GM10847 (cell line): Measurements from ENCODE around the gene SLC38A8.

Experiments used
- POLR2A ChIP-seq: IDR thresholded peaks from 2 replicates; pipeline ENCODE4 v1.6.1; 2011; ENCODE audit not compliant: insufficient read length; ENCODE audit errors: extremely low read depth

The SLC38A8 gene

DNA sequence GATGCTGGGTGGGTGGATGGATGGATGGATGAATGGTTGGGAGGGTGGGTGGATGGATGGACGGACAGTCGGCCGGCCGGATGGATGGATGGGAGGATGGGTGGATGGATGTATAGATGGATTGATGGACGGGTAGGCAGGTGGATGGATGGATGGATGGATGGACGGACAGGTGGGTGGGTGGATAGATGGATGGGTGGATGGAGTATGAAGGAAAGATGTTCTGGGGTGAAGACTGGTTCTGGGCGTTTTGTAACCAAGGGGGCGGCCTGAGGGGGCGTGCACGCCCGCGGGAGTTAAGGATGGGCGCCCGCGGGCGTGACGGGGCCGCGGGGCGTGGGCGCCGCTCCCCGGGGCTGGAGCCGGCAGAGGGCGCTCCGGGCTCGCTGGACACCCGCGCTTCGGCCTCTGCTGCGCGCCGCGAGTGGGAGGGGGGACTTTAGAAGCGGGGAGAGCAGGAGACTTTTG lies 74.7 kb downstream of the SLC38A8 start, which contains the start of gene NECAB2:
Gene NECAB2, plus strand, starts transcription at position 407 of the 468 bp plus-strand sequence. CDS start 405 bp downstream, outside the sequence.
- no peak for TF ChIP-seq POLR2A

DNA sequence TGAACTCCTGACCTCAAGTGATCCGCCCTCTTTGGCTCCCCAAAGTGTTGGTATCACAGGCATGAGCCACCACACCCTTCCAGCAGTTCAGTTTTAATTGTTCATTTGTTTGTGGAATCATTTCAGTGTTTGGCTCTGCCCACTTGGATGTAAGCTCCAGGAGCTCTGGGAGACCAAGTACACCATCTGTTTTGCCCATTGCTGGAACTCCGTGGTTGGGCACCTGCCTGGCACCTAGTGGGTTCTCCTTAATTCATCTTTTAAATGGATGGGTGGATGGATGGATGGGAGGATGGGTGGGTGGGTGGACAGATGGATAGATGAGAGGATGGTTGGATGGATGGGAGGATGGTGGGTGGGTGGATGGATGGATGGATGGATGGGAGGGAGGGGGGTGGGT lies 75.5 kb downstream of the SLC38A8 start:
- no peak for TF ChIP-seq POLR2A

DNA sequence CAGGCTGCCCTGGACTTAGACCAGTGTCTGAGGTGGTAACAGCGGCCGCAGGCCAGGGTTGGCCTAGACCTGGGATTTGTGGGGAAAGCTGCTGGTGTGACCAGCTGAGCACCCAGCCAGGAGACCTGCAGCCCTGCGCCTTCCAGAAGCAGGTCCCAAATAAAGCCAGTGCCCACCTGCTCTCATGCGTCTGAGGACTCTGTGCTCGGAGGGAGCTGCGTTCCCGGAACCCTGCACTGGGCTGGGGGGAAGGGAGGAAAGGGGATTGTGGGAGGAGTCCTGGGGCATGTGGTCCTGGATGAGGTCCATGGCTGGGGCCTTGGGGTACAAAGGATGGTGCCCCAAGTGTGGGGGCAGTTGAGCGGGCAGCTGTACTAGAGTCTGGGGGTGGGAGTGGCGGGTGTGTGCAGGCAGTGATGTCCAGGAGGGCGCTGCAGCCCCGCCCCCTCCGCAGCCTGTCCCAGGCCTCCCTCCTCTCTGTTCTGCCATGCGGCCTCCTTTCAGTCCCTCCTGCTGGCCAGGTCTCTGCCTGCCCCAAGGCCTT lies 76.4 kb downstream of the SLC38A8 start:
- no peak for TF ChIP-seq POLR2A

DNA sequence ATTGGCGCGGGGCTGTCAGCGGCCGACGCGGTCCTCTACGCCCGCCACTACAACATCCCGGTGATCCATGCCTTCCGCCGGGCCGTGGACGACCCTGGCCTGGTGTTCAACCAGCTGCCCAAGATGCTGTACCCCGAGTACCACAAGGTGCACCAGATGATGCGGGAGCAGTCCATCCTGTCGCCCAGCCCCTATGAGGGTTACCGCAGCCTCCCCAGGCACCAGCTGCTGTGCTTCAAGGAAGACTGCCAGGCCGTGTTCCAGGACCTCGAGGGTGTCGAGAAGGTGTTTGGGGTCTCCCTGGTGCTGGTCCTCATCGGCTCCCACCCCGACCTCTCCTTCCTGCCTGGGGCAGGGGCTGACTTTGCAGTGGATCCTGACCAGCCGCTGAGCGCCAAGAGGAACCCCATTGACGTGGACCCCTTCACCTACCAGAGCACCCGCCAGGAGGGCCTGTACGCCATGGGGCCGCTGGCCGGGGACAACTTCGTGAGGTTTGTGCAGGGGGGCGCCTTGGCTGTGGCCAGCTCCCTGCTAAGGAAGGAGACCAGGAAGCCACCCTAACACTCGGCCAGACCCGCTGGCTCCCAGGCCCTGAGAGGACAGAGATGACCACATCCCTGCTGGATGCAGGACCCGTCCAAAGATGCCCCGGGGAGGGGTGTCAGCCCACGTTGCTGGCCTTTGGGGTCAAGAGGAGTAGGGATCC lies 77.0 kb downstream of the SLC38A8 start:
- TF ChIP-seq POLR2A: no peak

DNA sequence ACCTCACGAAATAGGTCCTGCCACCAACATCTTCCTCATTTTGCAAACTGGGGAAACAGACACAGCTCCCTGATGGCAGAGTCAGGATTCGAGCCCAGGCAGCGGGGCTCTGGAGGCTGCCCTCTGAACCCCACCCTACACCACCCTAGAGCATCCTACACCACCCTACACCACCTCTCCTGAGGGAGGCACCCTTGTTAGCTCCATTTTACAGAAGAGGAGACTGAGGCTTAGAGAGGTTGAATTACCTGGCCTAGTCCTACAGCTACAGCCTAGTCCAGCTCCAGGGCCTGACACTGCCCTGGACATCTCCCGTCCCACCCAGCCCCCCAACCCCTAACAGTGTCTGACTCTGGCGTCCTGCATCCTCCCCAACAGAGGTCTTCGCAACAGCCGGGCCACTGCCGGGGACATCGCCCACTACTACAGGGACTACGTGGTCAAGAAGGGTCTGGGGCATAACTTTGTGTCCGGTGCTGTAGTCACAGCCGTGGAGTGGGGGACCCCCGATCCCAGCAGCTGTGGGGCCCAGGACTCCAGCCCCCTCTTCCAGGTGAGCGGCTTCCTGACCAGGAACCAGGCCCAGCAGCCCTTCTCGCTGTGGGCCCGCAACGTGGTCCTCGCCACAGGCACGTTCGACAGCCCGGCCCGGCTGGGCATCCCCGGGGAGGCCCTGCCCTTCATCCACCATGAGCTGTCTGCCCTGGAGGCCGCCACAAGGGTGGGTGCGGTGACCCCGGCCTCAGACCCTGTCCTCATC lies 77.7 kb downstream of the SLC38A8 start:
- no peak for TF ChIP-seq POLR2A

DNA sequence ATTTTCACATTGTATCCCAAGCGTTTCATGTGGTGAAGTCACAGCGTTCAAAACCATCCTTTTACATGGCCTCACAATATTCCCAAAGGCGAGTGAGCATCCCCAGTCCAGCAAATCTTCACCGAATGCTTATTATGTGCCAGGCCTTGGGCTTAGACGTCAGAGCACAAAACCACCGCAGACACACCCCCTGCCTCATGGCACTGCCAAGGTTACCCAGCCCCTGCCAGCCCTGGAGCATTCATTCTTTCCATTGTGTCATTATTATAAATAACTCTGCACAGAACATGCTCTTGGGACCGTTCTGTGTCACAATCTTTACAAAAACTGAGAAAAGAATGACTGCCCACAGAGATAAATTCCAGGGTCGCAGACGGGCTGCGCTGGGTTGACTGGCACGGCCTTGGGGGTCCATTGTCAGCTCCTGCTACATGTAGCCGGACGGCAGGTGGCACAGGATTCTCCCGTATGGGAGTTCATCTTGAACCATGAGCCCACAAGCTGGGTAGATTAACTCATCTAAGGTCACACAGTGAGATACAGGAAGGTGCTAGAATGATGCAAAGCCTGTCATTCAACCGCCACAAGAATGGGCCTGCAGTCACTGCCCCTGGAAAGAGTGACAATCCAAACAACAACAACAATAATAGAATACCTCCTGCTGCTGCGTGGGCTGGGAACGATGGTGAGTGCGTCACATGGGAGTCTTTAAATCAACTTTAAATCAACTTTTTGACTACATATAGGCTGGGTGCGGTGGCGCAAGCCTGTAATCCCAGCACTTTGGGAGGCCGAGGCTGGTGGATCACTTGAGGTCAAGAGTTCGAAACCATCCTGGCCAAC lies 79.1 kb downstream of the SLC38A8 start:
- TF ChIP-seq POLR2A: no peak

DNA sequence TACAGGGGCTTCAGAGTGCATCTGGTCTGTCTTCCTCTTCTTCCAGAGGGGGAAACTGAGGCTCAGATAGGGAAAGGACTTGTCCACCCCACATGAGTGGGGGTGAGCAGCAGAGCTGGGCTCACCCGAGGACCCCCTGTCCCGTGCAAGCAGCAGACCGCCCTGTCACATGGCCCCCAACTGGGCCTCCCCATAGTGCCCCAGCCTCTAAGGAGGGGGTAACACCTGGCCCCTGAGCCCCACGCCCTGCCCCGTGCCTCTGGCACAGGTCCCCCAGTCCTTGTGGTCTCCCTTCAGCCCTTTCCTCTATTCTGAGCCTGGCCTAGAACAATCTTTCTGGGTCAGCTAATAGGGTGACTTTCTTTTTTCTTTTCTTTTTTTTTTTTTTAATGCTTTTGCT lies 81.0 kb downstream of the SLC38A8 start:
- TF ChIP-seq POLR2A: no peak

DNA sequence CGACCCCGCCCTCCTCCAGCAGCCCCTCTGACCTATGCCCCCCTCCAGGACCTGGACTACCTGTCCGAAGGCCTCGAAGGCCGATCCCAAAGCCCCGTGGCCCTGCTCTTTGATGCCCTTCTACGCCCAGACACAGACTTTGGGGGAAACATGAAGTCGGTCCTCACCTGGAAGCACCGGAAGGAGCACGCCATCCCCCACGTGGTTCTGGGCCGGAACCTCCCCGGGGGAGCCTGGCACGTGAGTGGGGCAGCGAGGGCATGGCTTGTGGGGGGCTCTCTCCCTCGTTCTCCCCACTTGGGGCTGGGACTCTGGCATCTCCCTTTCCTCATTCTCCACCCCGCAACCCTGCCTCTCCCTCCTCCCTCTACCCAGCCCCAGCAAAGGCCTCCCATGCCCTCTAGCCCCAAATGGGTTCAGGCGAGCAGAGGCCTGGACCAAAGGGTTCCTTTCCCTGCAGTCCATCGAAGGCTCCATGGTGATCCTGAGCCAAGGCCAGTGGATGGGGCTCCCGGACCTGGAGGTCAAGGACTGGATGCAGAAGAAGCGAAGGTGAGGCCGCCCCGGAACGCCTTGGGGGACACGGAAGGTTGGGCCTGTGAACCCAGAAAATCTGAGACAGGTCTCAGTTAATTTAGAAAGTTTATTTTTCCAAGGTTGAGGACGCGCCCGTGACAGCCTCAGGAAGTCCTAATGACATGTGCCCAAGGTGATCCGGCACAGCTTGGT lies 81.9 kb downstream of the SLC38A8 start:
- no peak for TF ChIP-seq POLR2A
